Endodermal cell (in vitro differentiated cells): ENCODE data around the gene GPX4. TPM values are rescaled to one million over a fixed set of nuclear protein-coding genes. Genes with fewer than 3 reads are reported as not detected.

ENCODE experiments used
- DNase-seq: peaks from one replicate; pipeline ENCODE4 v3.0.0-alpha.2; 2017
- H3K27ac ChIP-seq: 2 replicates; pipeline ENCODE4 v1.5.1; 2013; ENCODE audit warnings: mild to moderate bottlenecking, low read depth, low read length, moderate library complexity
- H3K27me3 ChIP-seq: 2 replicates; pipeline ENCODE4 v1.6.1; 2013; ENCODE audit warnings: mild to moderate bottlenecking, low read length, moderate library complexity; ENCODE audit not compliant: insufficient read depth, control insufficient read depth, poor library complexity, severe bottlenecking
- H3K36me3 ChIP-seq: 2 replicates; pipeline ENCODE4 v1.7.0; 2013; ENCODE audit warnings: mild to moderate bottlenecking, low read length, moderate library complexity; ENCODE audit not compliant: control insufficient read depth, insufficient read depth
- H3K4me1 ChIP-seq: one replicate; pipeline ENCODE4 v1.7.0; 2013; ENCODE audit warnings: low read length; ENCODE audit not compliant: control insufficient read depth, insufficient read depth
- H3K4me3 ChIP-seq: 2 replicates; pipeline ENCODE4 v1.5.1; 2013; ENCODE audit warnings: mild to moderate bottlenecking, low read length, moderate library complexity
- H3K9ac ChIP-seq: 2 replicates; pipeline ENCODE4 v1.6.1; 2013; ENCODE audit warnings: mild to moderate bottlenecking, low read length, moderate library complexity; ENCODE audit not compliant: poor library complexity, severe bottlenecking; ENCODE audit errors: extremely low read depth
- H3K9me3 ChIP-seq: 2 replicates; pipeline ENCODE4 v1.6.1; 2013; ENCODE audit warnings: mild to moderate bottlenecking, low read length, moderate library complexity; ENCODE audit not compliant: control insufficient read depth
- H3K27ac Mint-ChIP-seq: 2 replicates; pipeline ENCODE4 v1.8.0; 2020; ENCODE audit warnings: mixed read lengths
- H3K27me3 Mint-ChIP-seq: 2 replicates; pipeline ENCODE4 v1.8.0; 2021; ENCODE audit warnings: mild to moderate bottlenecking, mixed read lengths; ENCODE audit not compliant: insufficient read depth
- H3K36me3 Mint-ChIP-seq: 2 replicates; pipeline ENCODE4 v1.8.0; 2020; ENCODE audit warnings: low read depth, mixed read lengths
- H3K4me1 Mint-ChIP-seq: 2 replicates; pipeline ENCODE4 v1.8.0; 2020; ENCODE audit warnings: mixed read lengths
- H3K4me3 Mint-ChIP-seq: 2 replicates; pipeline ENCODE4 v1.8.0; 2020; ENCODE audit warnings: mild to moderate bottlenecking, moderate library complexity, mixed read lengths
- H3K9me3 Mint-ChIP-seq: 2 replicates; pipeline ENCODE4 v1.8.0; 2020; ENCODE audit warnings: mild to moderate bottlenecking, mixed read lengths
- WGBS, 2 experiments: methylation state at CpG; one replicate each; pipeline versions ENCODE4 v1.1.5 to v1.1.7; 2013; ENCODE audit warnings: missing lambda C conversion rate in 2 of 2, mixed read lengths in 1 of 2; ENCODE audit not compliant: insufficient coverage in 1 of 2, insufficient read length in 1 of 2; 5-methylcytosine and 5-hydroxymethylcytosine counted together
- total RNA-seq, 2 donors: library from RNA; stranded (reverse); fragmentation: NEBNext Ultra II Directional in 1 of 2; extraction: Animal tissue kit (Norgen Biotek cat#: 25700) in 1 of 2; gene quantifications; 2 replicates in 1 of 2; 3 replicates in 1 of 2; pipeline ENCODE4 v1.2.1, GENCODE V29; 2021
- TF ChIP-seq, protein P1 (sequence below): fragments of 200-600 bp; sonication (generic); conservative IDR thresholded peaks from 2 replicates; pipeline ENCODE4 v1.5.0; 2021; ENCODE audit warnings: antibody characterized with exemption, mild to moderate bottlenecking

Gene GPX4
- total RNA-seq, 2 donors from 2014 or later: 331 to 449 TPM

DNA sequence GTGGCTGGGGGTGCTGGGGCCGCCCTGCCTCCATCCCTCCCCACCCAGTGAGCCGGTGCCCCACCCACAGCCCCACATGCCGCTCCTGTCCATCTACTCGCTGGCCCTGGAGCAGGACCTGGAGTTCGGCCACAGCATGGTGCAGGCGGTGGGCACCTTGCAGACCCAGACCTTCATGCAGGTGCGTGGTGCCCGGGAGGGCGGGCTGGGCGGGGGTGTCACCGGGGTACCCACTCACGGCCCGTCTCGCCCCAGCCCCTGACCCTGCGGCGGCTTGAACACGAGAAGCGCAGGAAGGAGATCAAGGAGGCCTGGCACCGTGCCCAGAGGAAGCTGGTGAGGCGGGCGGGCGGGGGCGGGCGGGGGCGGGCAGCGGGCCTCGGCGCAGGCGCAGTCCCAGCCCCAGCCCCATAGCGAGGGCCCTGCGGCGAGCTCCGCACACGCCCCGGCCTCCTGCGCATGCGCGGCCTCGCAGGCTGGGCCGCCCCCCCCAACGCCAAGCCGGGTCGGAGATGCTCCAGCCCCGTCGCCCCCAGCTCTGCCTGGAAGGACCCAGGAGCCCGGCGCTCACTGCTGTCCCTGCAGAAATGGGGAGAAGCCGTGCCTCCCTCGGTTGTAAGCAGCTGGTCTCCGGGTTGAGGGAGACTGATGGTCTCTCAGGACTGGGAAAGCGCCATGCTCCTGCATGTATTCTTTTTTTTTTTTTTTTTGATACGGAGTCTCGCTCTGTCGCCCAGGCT lies 29.1 kb upstream of the GPX4 start:
- Mint-ChIP-seq H3K9me3 (no peaks in the 10 kb centered on the region), H3K27ac (no peak overlapping the region), H3K27me3 (peaks cover 29% of the 10 kb centered on the region), H3K4me3 (no peak overlapping the region), H3K4me1 (no peaks in the 10 kb centered on the region), H3K36me3 (peaks cover 9% of the 10 kb centered on the region)
- no peak for DNase-seq
- H3K9me3 ChIP-seq: no peaks in the 10 kb centered on the region
- peaks cover 27% of the 10 kb centered on the region for H3K27me3 ChIP-seq
- no peaks in the 10 kb centered on the region for H3K36me3 ChIP-seq
- H3K9ac ChIP-seq: no peak overlapping the region
- no peak overlapping the region for H3K4me3 ChIP-seq
- whole genome bisulfite sequencing, 2 experiments: 94 to 99% methylated on average over 9 to 44 of the region's 54 CpGs
- TF ChIP-seq, protein P1, sequence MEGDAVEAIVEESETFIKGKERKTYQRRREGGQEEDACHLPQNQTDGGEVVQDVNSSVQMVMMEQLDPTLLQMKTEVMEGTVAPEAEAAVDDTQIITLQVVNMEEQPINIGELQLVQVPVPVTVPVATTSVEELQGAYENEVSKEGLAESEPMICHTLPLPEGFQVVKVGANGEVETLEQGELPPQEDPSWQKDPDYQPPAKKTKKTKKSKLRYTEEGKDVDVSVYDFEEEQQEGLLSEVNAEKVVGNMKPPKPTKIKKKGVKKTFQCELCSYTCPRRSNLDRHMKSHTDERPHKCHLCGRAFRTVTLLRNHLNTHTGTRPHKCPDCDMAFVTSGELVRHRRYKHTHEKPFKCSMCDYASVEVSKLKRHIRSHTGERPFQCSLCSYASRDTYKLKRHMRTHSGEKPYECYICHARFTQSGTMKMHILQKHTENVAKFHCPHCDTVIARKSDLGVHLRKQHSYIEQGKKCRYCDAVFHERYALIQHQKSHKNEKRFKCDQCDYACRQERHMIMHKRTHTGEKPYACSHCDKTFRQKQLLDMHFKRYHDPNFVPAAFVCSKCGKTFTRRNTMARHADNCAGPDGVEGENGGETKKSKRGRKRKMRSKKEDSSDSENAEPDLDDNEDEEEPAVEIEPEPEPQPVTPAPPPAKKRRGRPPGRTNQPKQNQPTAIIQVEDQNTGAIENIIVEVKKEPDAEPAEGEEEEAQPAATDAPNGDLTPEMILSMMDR: no peak
- no peak overlapping the region for H3K27ac ChIP-seq
- H3K4me1 ChIP-seq: no peaks in the 10 kb centered on the region

GRCh38 chr19:1076046-1076386 lies 27.8 kb upstream of the GPX4 start:
- H3K27me3 Mint-ChIP-seq: peaks cover 18% of the 10 kb centered on the region
- Histone ChIP-seq H3K4me3 (no peak overlapping the region), H3K36me3 (no peaks in the 10 kb centered on the region), H3K9me3 (no peaks in the 10 kb centered on the region), H3K27me3 (peaks cover 14% of the 10 kb centered on the region), H3K9ac (no peak overlapping the region), H3K4me1 (no peaks in the 10 kb centered on the region), H3K27ac (no peak overlapping the region)
- H3K4me3 Mint-ChIP-seq: no peak overlapping the region
- H3K4me1 Mint-ChIP-seq: no peaks in the 10 kb centered on the region
- H3K9me3 Mint-ChIP-seq: no peaks in the 10 kb centered on the region
- DNase-seq: no peak
- H3K27ac Mint-ChIP-seq: no peak overlapping the region
- TF ChIP-seq, protein P1: no peak
- 93 to 95% methylated on average over 4 of the region's 4 CpGs for WGBS, 2 experiments
- peaks cover 9% of the 10 kb centered on the region for H3K36me3 Mint-ChIP-seq

GRCh38 chr19:1076951-1077350 lies 26.8 kb upstream of the GPX4 start:
- Mint-ChIP-seq H3K4me3 (no peak overlapping the region), H3K27ac (no peak overlapping the region), H3K9me3 (no peaks in the 10 kb centered on the region), H3K4me1 (peaks cover 1% of the 10 kb centered on the region), H3K27me3 (peaks cover 13% of the 10 kb centered on the region), H3K36me3 (peaks cover 9% of the 10 kb centered on the region)
- Histone ChIP-seq H3K4me3 (no peak overlapping the region), H3K4me1 (no peaks in the 10 kb centered on the region), H3K36me3 (no peaks in the 10 kb centered on the region), H3K9me3 (no peaks in the 10 kb centered on the region), H3K27me3 (peaks cover 6% of the 10 kb centered on the region), H3K9ac (no peak overlapping the region), H3K27ac (no peak overlapping the region)
- DNase-seq: no peak
- TF ChIP-seq, protein P1: no peak
- 92 to 94% methylated on average over 12 to 16 of the region's 16 CpGs for WGBS, 2 experiments
